ENCODE data around the gene SDK1. TPM values are rescaled to one million over a fixed set of nuclear protein-coding genes. Genes with fewer than 3 reads are reported as not detected.

Gene SDK1
- total RNA-seq, 1 donor from 2014 or later, result 37.6 TPM

GRCh38 chr7:4270268-4270667, 969.2 kb downstream of the SDK1 start:
- no peak for DNase-seq (ENCODE audit: low spot score, unreplicated experiment)
- Mint-ChIP-seq H3K4me1 (ENCODE audit: low read depth) (no peaks in the 10 kb centered on the region), H3K9me3 (ENCODE audit: low read depth) (peaks cover 6% of the 10 kb centered on the region), H3K36me3 (ENCODE audit: insufficient read depth) (peaks cover 5% of the 10 kb centered on the region), H3K27me3 (no peaks in the 10 kb centered on the region), H3K4me3 (ENCODE audit: low read depth) (no peak overlapping the region), H3K27ac (no peak overlapping the region)
- TF ChIP-seq CTCF (IDR thresholded peaks at IDR 0.05; ENCODE audit: unreplicated experiment), result no peak

GRCh38 chr7:4270941-4271715, 970.1 kb downstream of the SDK1 start:
- TF ChIP-seq CTCF (IDR thresholded peaks at IDR 0.05; ENCODE audit: unreplicated experiment), result no peak
- H3K4me1 Mint-ChIP-seq (ENCODE audit: low read depth), result no peaks in the 10 kb centered on the region
- peaks cover 6% of the 10 kb centered on the region for H3K9me3 Mint-ChIP-seq (ENCODE audit: low read depth)
- H3K27ac Mint-ChIP-seq, result no peak overlapping the region
- no peak overlapping the region for H3K4me3 Mint-ChIP-seq (ENCODE audit: low read depth)
- peaks cover 4% of the 10 kb centered on the region for H3K36me3 Mint-ChIP-seq (ENCODE audit: insufficient read depth)
- no peak for DNase-seq (ENCODE audit: low spot score, unreplicated experiment)
- H3K27me3 Mint-ChIP-seq, result no peaks in the 10 kb centered on the region

- no peaks in the 10 kb centered on the region for H3K4me1 Mint-ChIP-seq (ENCODE audit: low read depth)
- no peak overlapping the region for H3K27ac Mint-ChIP-seq
- no peaks in the 10 kb centered on the region for H3K27me3 Mint-ChIP-seq
- H3K9me3 Mint-ChIP-seq (ENCODE audit: low read depth), result peaks cover 6% of the 10 kb centered on the region
- peaks cover 1% of the 10 kb centered on the region for H3K36me3 Mint-ChIP-seq (ENCODE audit: insufficient read depth)
- H3K4me3 Mint-ChIP-seq (ENCODE audit: low read depth), result no peak overlapping the region
- TF ChIP-seq CTCF (IDR thresholded peaks at IDR 0.05; ENCODE audit: unreplicated experiment), result no peak
- DNase-seq (ENCODE audit: low spot score, unreplicated experiment), result no peak
Observed at GRCh38 chr7:4271716-4272015, 970.6 kb downstream of the SDK1 start.

- Mint-ChIP-seq H3K27ac (no peak overlapping the region), H3K36me3 (ENCODE audit: insufficient read depth) (peaks cover 1% of the 10 kb centered on the region), H3K27me3 (no peaks in the 10 kb centered on the region), H3K4me3 (ENCODE audit: low read depth) (no peak overlapping the region), H3K4me1 (ENCODE audit: low read depth) (no peaks in the 10 kb centered on the region), H3K9me3 (ENCODE audit: low read depth) (peaks cover 6% of the 10 kb centered on the region)
- DNase-seq (ENCODE audit: low spot score, unreplicated experiment), result no peak
- no peak for TF ChIP-seq CTCF (IDR thresholded peaks at IDR 0.05; ENCODE audit: unreplicated experiment)
Observed at GRCh38 chr7:4272141-4272540, 971.1 kb downstream of the SDK1 start.

- Mint-ChIP-seq H3K36me3 (ENCODE audit: insufficient read depth) (no peaks in the 10 kb centered on the region), H3K4me1 (ENCODE audit: low read depth) (no peaks in the 10 kb centered on the region), H3K27ac (no peak overlapping the region), H3K4me3 (ENCODE audit: low read depth) (no peak overlapping the region), H3K27me3 (no peaks in the 10 kb centered on the region), H3K9me3 (ENCODE audit: low read depth) (peaks cover 6% of the 10 kb centered on the region)
- DNase-seq (ENCODE audit: low spot score, unreplicated experiment), result no peak
- TF ChIP-seq CTCF (IDR thresholded peaks at IDR 0.05; ENCODE audit: unreplicated experiment), result no peak
Observed at GRCh38 chr7:4273566-4274230, 972.6 kb downstream of the SDK1 start.
